Measurements from ENCODE around the gene ZFYVE28.
"Not testable (repeated sequence)": the region's sequence is repeated elsewhere in the genome, so short reads cannot be mapped to it uniquely, and the experiment has no call there.

DNA sequence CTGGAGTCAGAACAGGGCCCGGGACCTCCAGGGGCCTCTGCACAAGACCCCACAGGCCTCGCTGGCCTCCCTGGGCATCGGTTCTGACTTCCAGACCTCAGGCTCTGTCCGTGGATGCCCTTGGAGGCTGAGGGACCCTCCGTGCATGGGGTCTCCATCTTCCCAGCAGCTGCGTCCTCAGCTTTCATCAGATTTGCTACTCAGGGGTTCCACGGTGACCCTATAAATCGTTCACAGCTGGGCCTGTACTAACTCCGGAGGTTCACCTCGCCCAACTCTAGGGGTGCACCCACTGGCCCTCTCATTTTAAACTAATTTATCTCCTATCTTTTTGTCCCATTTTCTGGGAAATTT, 143.4 kb downstream of the ZFYVE28 start:
- not testable (repeated sequence) for TF ChIP-seq CTCF, EZH2, EZH2phosphoT487 (IDR thresholded peaks at IDR 0.05)
